ENCODE data around the gene PLEKHH1. TPM values are rescaled to one million over a fixed set of nuclear protein-coding genes. Genes with fewer than 3 reads are reported as not detected.

The PLEKHH1 gene
- total and polyA plus RNA-seq, 2 of the 8 experiments (the other 6 are each of a cell fraction or from before 2014, with no cell fraction given), result 28.3 to 33.3 TPM

DNA sequence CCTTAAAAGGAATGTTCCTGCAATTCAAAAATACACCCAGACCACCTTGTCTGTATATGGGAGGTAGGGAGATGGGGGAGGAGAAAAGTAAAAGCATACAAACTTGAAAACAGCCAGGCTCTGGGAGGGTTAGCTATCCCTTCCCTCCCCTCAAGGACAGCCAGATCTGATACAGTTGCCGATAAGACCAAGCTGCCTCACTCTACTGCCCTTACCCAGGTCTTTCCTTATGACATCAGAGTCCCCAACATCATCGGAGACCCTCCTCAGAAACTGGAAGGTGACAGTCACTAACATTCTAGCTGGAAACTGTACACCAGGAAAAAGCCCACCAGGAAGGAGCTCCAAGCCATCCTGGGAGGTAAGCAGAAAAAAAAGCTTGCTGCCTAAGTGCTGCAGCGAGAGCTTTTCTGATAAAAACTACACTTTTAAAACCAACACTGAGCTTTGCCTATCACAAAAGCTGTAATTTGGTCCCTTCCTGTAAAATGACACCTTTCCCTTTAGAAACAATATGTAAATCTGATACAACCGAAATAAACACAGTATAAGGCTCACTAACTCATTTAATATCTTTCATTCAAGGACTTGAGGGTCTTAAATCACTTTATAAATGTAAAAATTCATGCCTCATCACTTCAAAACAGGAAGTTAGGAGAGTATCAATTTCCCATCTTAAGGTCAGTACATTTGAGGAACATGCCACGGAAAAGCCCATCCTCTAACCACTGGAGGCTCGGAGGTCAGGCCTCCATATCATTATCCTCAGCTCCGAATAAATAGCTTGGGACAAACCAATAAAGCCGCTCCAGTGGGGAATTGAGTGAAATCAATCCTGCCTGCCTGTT is 20.4 kb upstream of the PLEKHH1 start (continued):
- TF ChIP-seq CHD7 (IDR thresholded peaks at IDR 0.05; ENCODE audit: insufficient replicate concordance, low read length) (no peak), CHD1 (IDR thresholded peaks at IDR 0.05; ENCODE audit: low read depth, low read length) (no peak)
